ENCODE data around the gene SHC4.
A peak's percentile ranks its signal among the peaks of the same experiment; 100 is the strongest.
"Not testable (repeated sequence)": the region's sequence is repeated elsewhere in the genome, so short reads cannot be mapped to it uniquely, and the experiment has no call there.

Gene SHC4
- long read RNA-seq, donor 1, partial matches to known transcripts = 6 of 6 reads
- long read RNA-seq, donor 1, other reads (novel, unspliced or antisense) = 0 of 6 reads
- long read RNA-seq, donor 2 = 0 reads
- long read RNA-seq, donor 3, partial matches to known transcripts = 603 of 603 reads
- long read RNA-seq, donor 3, other reads (novel, unspliced or antisense) = 0 of 603 reads
- long read RNA-seq, donor 4 = 0 reads
- long read RNA-seq, donor 5, full-length matches to known transcripts = 2 of 2 reads
- long read RNA-seq, donor 5, partial matches to known transcripts = 0 of 2 reads
- long read RNA-seq, donor 5, other reads (novel, unspliced or antisense) = 0 of 2 reads
- long read RNA-seq, donor 6 = 0 reads
- long read RNA-seq, donor 7 = 0 reads
- long read RNA-seq, donor 8, full-length matches to known transcripts = 1 of 1 reads
- long read RNA-seq, donor 8, partial matches to known transcripts = 0 of 1 reads
- long read RNA-seq, donor 8, other reads (novel, unspliced or antisense) = 0 of 1 reads

GRCh38 chr15:48963524-48964113, at the start of gene SHC4:
Gene SHC4, minus strand, starts transcription at chr15:48963919. Its CDS starts 904 bp downstream, at chr15:48963015.
- peak; percentile 76 for DNase-seq

- no peak for DNase-seq
Observed at GRCh38 chr15:48999314-48999713, 35.6 kb upstream of the SHC4 start.

- DNase-seq = no peak
Observed at GRCh38 chr15:48996276-48996675, 32.6 kb upstream of the SHC4 start.

- no peak for DNase-seq
Observed at GRCh38 chr15:48993380-48993779, 29.7 kb upstream of the SHC4 start.

GRCh38 chr15:48992545-48992944, 28.8 kb upstream of the SHC4 start:
- DNase-seq = no peak

GRCh38 chr15:48992096-48992495, 28.4 kb upstream of the SHC4 start:
- no peak for DNase-seq

GRCh38 chr15:48989170-48989569, 25.5 kb upstream of the SHC4 start:
- no peak for DNase-seq

- DNase-seq = no peak
Observed at GRCh38 chr15:48987142-48987541, 23.4 kb upstream of the SHC4 start.

- no peak for DNase-seq
Observed at GRCh38 chr15:48986240-48986639, 22.5 kb upstream of the SHC4 start.

- no peak for DNase-seq
Observed at GRCh38 chr15:48985516-48985915, 21.8 kb upstream of the SHC4 start.

GRCh38 chr15:48984811-48985352, 21.2 kb upstream of the SHC4 start:
- no peak for DNase-seq

GRCh38 chr15:48984021-48984710, 20.4 kb upstream of the SHC4 start:
- no peak for DNase-seq

- DNase-seq = no peak
Observed at GRCh38 chr15:48983300-48983699, 19.6 kb upstream of the SHC4 start.

GRCh38 chr15:48981941-48982340, 18.2 kb upstream of the SHC4 start:
- no peak for DNase-seq

GRCh38 chr15:48978638-48979037, 14.9 kb upstream of the SHC4 start:
- DNase-seq = no peak

GRCh38 chr15:48976444-48977088, 12.8 kb upstream of the SHC4 start:
- DNase-seq = no peak

- peak; percentile 96 for DNase-seq
Observed at GRCh38 chr15:48975472-48976419, 12.0 kb upstream of the SHC4 start.

GRCh38 chr15:48974882-48975281, 11.2 kb upstream of the SHC4 start:
- DNase-seq = no peak

GRCh38 chr15:48972750-48973503, 9.2 kb upstream of the SHC4 start:
- no peak for DNase-seq

- DNase-seq = not testable (repeated sequence)
Observed at GRCh38 chr15:48970926-48971325, 7.2 kb upstream of the SHC4 start.

All from right kidney (tissue), 9 donors.